ENCODE results near the gene CEACAM18.

The CEACAM18 gene

DNA sequence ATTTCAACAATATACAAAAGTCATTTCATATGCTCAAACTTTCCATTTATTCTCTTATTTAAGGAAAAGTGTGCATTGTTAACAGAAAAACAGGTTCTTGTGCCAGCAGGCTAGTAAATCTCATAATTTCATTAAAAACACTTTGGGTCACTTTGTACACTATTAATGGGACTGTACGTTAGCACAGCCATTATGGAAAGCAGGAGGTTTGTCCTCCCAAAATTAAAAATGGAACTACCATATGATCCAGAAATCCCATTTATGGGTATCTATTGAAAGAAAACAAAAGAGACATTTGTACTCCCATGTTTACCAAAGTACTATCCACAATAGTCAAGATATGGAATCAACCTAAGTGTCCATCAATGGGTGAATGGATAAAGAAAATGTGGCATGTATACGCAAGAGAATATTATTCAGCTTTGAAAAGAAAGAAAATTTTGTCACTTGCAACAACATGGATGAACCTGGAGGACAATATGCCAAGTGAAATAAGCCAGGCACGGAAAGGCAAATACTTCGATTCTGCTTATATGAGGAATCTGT lies 61.6 kb downstream of the CEACAM18 start:
- no peak for DNase-seq
